GM10266 (cell line): ENCODE data around the gene ORC4.
A peak's percentile ranks its signal among the peaks of the same experiment; 100 is the strongest.

ENCODE experiments used
- DNase-seq: peaks from one replicate; pipeline ENCODE4 v3.0.0; 2012; ENCODE audit errors: extremely low spot score
- TF ChIP-seq, protein P1 (sequence below): IDR thresholded peaks from 2 replicates; pipeline ENCODE4 v1.5.1; 2012; ENCODE audit warnings: mild to moderate bottlenecking, low read depth; ENCODE audit not compliant: control insufficient read depth, insufficient read depth; ENCODE audit errors: missing control alignments

Gene ORC4

DNA sequence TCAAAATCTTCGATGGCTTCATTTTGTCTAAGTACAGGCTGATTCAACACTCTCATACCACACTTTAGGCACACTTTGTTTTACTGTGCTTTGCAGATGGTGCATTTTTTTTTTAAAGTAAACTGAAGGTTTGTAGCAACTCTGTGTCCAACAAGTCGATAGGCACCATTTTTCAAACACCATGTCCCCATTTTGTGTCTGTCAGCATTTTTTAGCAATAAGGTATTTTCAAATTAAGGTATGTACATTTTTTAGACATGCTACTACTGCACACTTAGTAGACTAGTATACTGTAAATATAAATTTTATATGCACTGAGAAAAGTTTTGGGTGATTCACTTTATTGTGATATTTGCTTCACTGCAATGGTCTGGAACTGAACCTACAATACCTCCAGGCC is 44.4 kb downstream of the ORC4 start:
- DNase-seq = no peak
- TF ChIP-seq, protein P1, sequence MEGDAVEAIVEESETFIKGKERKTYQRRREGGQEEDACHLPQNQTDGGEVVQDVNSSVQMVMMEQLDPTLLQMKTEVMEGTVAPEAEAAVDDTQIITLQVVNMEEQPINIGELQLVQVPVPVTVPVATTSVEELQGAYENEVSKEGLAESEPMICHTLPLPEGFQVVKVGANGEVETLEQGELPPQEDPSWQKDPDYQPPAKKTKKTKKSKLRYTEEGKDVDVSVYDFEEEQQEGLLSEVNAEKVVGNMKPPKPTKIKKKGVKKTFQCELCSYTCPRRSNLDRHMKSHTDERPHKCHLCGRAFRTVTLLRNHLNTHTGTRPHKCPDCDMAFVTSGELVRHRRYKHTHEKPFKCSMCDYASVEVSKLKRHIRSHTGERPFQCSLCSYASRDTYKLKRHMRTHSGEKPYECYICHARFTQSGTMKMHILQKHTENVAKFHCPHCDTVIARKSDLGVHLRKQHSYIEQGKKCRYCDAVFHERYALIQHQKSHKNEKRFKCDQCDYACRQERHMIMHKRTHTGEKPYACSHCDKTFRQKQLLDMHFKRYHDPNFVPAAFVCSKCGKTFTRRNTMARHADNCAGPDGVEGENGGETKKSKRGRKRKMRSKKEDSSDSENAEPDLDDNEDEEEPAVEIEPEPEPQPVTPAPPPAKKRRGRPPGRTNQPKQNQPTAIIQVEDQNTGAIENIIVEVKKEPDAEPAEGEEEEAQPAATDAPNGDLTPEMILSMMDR = no peak

DNA sequence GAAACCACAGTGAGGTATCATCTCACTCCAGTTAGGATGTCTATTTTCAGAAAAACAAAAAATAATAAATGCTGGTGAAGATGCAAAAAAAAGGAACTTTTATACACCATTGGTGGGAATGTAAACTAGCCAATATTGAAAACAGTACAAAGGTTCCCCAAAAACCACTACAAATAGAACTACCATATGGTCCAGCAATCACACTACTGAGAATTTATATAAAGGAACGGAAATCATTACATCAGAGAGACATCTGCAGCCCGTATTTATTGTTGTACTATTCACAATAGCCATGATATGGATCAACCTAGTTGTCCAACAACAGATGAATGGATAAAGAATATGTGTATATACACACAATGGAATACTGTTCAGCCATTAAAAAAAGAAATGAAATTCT is 52.0 kb downstream of the ORC4 start:
- TF ChIP-seq, protein P1 = no peak
- no peak for DNase-seq

DNA sequence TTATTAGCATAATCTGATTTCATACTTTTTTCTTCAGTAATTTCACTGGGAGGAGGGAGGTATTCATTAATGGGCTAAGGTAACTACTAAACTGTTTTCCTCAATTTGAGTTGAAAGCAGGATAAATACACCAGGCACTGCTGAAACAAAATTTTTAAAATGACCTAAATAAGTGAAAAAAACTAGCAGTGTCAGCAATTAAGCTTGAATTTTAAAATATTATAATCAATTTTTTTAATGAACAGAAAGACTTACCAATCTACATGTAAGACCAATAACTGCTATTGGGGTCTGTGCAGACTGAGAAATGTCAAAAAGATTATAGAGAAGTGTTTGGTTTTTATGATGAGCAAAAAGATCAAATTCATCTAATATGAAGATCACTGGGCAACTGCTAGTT is 68.4 kb downstream of the ORC4 start:
- no peak for DNase-seq
- TF ChIP-seq, protein P1 = no peak

DNA sequence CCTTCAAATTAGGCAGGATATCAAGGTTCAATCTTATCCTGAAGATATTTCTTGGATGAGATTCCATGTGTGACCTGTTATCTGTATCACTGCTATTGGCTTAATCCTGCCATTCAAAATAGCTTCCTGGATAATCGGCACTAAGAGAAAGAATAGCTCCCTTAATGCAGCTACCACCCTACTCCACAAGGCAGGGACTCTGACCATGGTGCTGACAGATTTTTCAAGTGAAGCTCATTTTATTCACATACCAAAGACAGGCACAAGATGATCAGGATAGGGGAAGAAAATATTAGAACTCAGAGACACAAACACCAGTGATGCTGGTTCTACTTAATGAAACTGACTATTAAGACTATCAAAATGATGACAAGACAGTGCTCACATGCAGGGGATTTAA is 74.9 kb downstream of the ORC4 start:
- TF ChIP-seq, protein P1 = no peak
- DNase-seq = no peak

- DNase-seq = no peak
- TF ChIP-seq, protein P1 = no peak
Measured at GRCh38 chr2:147939313-147939712, 81.2 kb downstream of the ORC4 start.

DNA sequence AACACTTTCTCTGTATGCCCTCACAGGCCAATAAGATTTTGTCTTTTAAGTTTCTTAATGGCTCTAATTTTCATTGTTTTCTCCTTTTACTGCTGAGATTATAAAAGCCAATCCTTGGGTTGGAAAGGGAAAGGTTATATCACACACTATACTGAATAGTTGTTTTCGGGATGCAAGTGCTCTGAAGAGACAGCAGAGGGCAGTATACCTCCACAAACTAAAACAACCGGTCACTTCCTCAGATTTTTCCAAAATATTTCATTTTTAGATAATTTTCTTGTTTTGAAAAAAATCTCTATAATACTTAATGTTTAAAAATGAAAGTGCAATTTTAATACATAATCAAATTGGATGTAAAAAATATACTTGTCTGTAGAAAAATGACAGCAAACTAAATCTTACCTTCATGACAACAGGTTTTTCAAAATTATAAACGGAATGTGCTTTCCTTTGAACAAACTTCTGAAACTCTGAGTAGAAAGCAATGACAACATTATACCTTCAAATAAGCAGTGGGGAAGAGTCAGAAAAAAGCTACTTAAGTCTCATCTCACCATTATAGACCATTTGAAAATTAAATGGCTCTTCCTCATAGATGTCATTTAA is 82.7 kb downstream of the ORC4 start:
- peak; percentile 6 for DNase-seq
- TF ChIP-seq, protein P1 = peak; percentile 71

DNA sequence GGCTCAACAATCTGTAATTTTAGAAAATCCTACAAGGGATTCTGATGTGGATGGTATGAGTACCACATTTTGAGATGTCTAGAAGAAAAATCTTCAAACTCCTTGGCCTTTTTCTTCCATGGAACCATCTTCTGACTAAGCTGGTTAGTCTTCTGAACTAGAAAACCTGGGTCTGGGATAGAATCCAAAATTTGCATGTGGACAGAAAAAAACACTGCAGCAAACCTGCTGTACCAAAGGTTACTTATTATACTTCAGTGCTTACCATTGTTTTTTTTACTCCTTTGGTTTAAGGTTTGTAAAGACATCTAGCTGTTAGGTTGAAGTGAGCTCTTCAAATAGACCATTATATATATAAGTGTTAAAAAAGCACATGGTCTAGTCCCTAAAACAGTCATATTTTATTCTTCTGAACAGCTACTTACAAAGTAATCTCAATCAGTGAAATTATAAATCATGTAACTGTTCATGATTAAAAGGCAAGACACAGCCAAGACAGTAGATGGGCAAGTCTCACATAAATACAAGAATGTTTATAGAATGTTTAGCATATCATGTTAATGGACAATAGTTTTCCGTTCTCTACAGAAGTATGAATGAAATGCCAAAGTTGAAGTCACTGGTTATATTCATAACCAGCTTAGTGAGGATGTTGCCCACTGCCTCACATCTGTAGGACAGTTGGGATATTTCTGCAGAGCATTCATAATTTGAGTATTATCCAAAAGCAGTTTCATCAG is 85.5 kb downstream of the ORC4 start:
- no peak for DNase-seq
- TF ChIP-seq, protein P1 = no peak
